Spinal cord (tissue), 10 donors: Measurements from ENCODE around the gene ANKS3. TPM values are rescaled to one million over a fixed set of nuclear protein-coding genes. Genes with fewer than 3 reads are reported as not detected.
A peak's percentile ranks its signal among the peaks of the same experiment; 100 is the strongest.
"Not testable (repeated sequence)": the region's sequence is repeated elsewhere in the genome, so short reads cannot be mapped to it uniquely, and the experiment has no call there.

Experiments used
- DNase-seq, 6 donors: peaks; one replicate each; pipeline versions ENCODE4 v3.0.0 to v3.0.0-alpha.2; 2013 to 2015; ENCODE audit warnings: low spot score in 6 of 6, low read depth in 4 of 6
- H3K27ac ChIP-seq: one replicate; pipeline ENCODE4 v1.5.1; 2013; ENCODE audit warnings: low read depth, low read length, control low read depth
- H3K27me3 ChIP-seq: one replicate; pipeline ENCODE4 v1.6.1; 2013; ENCODE audit warnings: low read length; ENCODE audit not compliant: control insufficient read depth, insufficient read depth
- H3K36me3 ChIP-seq: one replicate; pipeline ENCODE4 v1.6.1; 2013; ENCODE audit warnings: low read length; ENCODE audit not compliant: control insufficient read depth, insufficient read depth
- H3K4me1 ChIP-seq: one replicate; pipeline ENCODE4 v1.6.1; 2013; ENCODE audit warnings: low read length; ENCODE audit not compliant: control insufficient read depth, insufficient read depth
- H3K4me3 ChIP-seq: one replicate; pipeline ENCODE4 v1.5.1; 2013; ENCODE audit warnings: low read depth, low read length, control low read depth
- H3K9me3 ChIP-seq: one replicate; pipeline ENCODE4 v1.6.1; 2013; ENCODE audit warnings: low read length; ENCODE audit not compliant: control insufficient read depth, insufficient read depth
- WGBS: methylation state at CpG from one replicate; pipeline ENCODE4 v1.1.5; 2013; ENCODE audit warnings: missing lambda C conversion rate; ENCODE audit not compliant: insufficient coverage; 5-methylcytosine and 5-hydroxymethylcytosine counted together
- polyA plus RNA-seq, 2 donors: library from polyadenylated mRNA; unstranded; fragments of 120-200 nt; gene quantifications; one replicate each; pipeline ENCODE4 v1.2.1, GENCODE V29; 2013; ENCODE audit not compliant: insufficient read length in 2 of 2
- total RNA-seq, 2 donors: library from RNA; depleted of rRNA in 1 of 2; stranded (reverse); fragments of 120-200 nt in 1 of 2; fragments of >200 nt in 1 of 2; gene quantifications; one replicate each; pipeline versions ENCODE4 v1.2.3 to v1.2.4, GENCODE V29; 2013 to 2014
- donor health status: healthy.

Gene ANKS3
- total and polyA plus RNA-seq, 4 donors = 20.2 to 48.1 (median 29.3) TPM

- DNase-seq = no peak
- Histone ChIP-seq H3K4me3 (no peak overlapping the region), H3K36me3 (peaks cover 96% of the 10 kb centered on the region), H3K27me3 (no peaks in the 10 kb centered on the region), H3K27ac (no peak overlapping the region), H3K9me3 (no peaks in the 10 kb centered on the region), H3K4me1 (peaks cover 10% of the 10 kb centered on the region)
- WGBS = 89% methylated on average over 11 of the region's 12 CpGs
These were observed 79.0 kb downstream of the ANKS3 start for GRCh38 chr16:4654964-4655590.

GRCh38 chr16:4654011-4654963 is 79.8 kb downstream of the ANKS3 start:
- Histone ChIP-seq H3K4me1 (peaks cover 2% of the 10 kb centered on the region), H3K4me3 (no peak overlapping the region), H3K27me3 (no peaks in the 10 kb centered on the region), H3K27ac (no peak overlapping the region), H3K9me3 (no peaks in the 10 kb centered on the region), H3K36me3 (peaks cover 96% of the 10 kb centered on the region)
- 93% methylated on average over 12 of the region's 16 CpGs for WGBS
- DNase-seq = no peak

- DNase-seq = no peak
- Histone ChIP-seq H3K9me3 (no peaks in the 10 kb centered on the region), H3K27ac (no peak overlapping the region), H3K4me1 (no peaks in the 10 kb centered on the region), H3K4me3 (no peak overlapping the region), H3K36me3 (peaks cover 95% of the 10 kb centered on the region), H3K27me3 (no peaks in the 10 kb centered on the region)
- WGBS = 93% methylated on average over 25 of the region's 25 CpGs
These were observed 81.5 kb downstream of the ANKS3 start for GRCh38 chr16:4652561-4652960.

DNA sequence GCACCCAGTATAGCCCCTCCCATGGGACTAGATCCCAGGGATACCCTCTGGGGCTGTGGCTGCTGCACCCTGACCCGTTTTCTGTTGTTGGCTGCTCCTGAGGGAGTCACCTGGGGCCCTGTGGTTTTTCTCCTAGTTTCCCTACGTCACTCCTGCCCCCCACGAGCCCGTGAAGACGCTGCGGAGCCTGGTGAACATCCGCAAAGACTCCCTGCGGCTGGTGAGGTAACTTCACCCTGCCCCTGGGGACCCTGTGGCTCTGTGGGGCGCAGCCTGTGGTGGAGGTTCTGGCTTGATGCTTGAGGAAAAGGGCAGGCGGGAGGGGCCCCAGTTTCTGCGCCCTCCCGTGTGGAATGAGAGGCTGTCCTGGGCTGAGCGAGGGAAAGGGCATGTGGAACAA is 82.2 kb downstream of the ANKS3 start:
- H3K27me3 ChIP-seq = no peaks in the 10 kb centered on the region
- DNase-seq = no peak
- H3K9me3 ChIP-seq = no peaks in the 10 kb centered on the region
- H3K36me3 ChIP-seq = peaks cover 92% of the 10 kb centered on the region
- H3K27ac ChIP-seq = no peak overlapping the region
- no peak overlapping the region for H3K4me3 ChIP-seq
- 95% methylated on average over 13 of the region's 13 CpGs for WGBS
- no peaks in the 10 kb centered on the region for H3K4me1 ChIP-seq

- H3K4me1 ChIP-seq, H3K9me3 ChIP-seq, H3K4me3 ChIP-seq, H3K27me3 ChIP-seq, H3K27ac ChIP-seq: not testable (repeated sequence)
- peak in 1 of 6 donors; percentile 27 for DNase-seq
- peaks cover 94% of the 10 kb centered on the region for H3K36me3 ChIP-seq
- 83% methylated on average over 11 of the region's 15 CpGs for WGBS
These were observed 83.5 kb downstream of the ANKS3 start for GRCh38 chr16:4650443-4651074.

DNA sequence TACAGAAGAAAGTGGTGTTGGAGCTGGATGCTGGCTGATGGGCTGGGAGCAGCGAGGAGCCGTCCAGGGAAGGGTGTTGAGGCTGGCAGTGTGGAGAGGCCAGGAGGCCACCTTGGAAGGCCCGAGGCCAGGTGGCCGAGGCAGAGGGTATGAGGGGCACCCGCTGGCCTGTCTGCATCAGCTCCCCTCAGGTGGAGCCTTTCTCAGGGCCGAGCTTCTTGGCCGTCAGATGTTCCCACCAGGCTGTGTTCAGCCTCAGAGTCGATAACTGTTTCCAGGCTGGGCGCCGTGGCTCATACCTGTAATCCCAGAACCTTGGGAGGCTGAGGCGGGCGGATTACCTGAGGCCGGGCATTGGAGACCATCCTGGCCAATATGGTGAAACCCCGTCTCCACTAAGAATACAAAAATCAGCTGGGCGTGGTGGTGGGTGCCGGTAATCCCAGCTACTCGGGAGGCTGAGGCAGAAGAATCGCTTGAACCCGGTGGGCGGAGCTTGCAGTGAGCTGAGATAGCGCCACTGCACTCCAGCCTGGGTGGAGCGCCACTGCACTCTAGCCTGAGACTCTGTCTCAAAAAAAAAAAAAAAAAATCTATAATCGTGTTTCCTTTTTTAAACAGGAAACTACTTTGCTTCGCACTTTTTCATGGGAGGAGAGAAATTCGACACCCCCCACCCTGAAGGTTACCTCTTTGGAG is 84.2 kb downstream of the ANKS3 start:
- Histone ChIP-seq H3K4me1 (no peaks in the 10 kb centered on the region), H3K9me3 (no peaks in the 10 kb centered on the region), H3K36me3 (peaks cover 93% of the 10 kb centered on the region), H3K27ac (no peak overlapping the region), H3K4me3 (no peak overlapping the region), H3K27me3 (no peaks in the 10 kb centered on the region)
- WGBS = 97% methylated on average over 22 of the region's 25 CpGs
- no peak for DNase-seq

GRCh38 chr16:4648917-4649316 is 85.2 kb downstream of the ANKS3 start:
- Histone ChIP-seq H3K9me3 (no peaks in the 10 kb centered on the region), H3K27ac (no peak overlapping the region), H3K4me1 (no peaks in the 10 kb centered on the region), H3K4me3 (no peak overlapping the region), H3K27me3 (no peaks in the 10 kb centered on the region), H3K36me3 (peaks cover 87% of the 10 kb centered on the region)
- 97% methylated on average over 9 of the region's 13 CpGs for WGBS
- DNase-seq = no peak

DNA sequence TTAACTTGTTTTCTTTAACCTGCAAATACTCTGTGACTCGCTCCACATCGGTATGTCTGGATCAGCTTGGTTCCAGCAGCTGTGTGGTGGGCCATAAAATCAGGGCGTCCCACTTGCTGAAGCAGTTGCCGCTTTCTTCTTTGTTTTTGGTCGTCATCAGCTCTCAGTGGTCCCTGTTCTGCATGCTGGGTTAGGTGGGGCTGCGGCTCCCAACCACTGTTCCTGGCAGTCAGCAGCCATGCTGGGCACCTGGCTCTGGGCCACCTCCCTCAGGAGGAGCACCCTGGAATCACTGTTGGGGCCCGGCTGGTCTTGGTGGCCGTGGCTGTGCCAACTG is 86.5 kb downstream of the ANKS3 start:
- Histone ChIP-seq H3K27ac (no peak overlapping the region), H3K9me3 (no peaks in the 10 kb centered on the region), H3K36me3 (peaks cover 76% of the 10 kb centered on the region), H3K4me1 (no peaks in the 10 kb centered on the region), H3K4me3 (no peak overlapping the region), H3K27me3 (no peaks in the 10 kb centered on the region)
- no peak for DNase-seq
- 99% methylated on average over 7 of the region's 8 CpGs for WGBS

GRCh38 chr16:4646773-4647643 is 87.1 kb downstream of the ANKS3 start:
- H3K27ac ChIP-seq = no peak overlapping the region
- WGBS = 97% methylated on average over 20 of the region's 22 CpGs
- no peak for DNase-seq

More at GRCh38 chr16:4646773-4647643, 87.1 kb downstream of the ANKS3 start:
- Histone ChIP-seq H3K9me3 (no peaks in the 10 kb centered on the region), H3K4me3 (no peak overlapping the region), H3K27me3 (no peaks in the 10 kb centered on the region), H3K36me3 (peaks cover 70% of the 10 kb centered on the region), H3K4me1 (no peaks in the 10 kb centered on the region)
